OCI-LY3 (cell line): Measurements from ENCODE around the gene PRDM16.

Source experiments
- EZH2phosphoT487 ChIP-seq: fragments of 200-600 bp; shearing (Covaris generic); IDR thresholded peaks from 2 replicates; pipeline ENCODE4 v1.6.1; 2018; ENCODE audit warnings: antibody characterized with exemption, mixed run types, low read depth
- TF ChIP-seq, protein P1 (sequence below): fragments of 200-600, 300-600 bp; sonication (generic); IDR thresholded peaks from 2 replicates; pipeline ENCODE4 v1.5.1; 2014; ENCODE audit warnings: antibody characterized with exemption, low read length, low read depth

DNA sequence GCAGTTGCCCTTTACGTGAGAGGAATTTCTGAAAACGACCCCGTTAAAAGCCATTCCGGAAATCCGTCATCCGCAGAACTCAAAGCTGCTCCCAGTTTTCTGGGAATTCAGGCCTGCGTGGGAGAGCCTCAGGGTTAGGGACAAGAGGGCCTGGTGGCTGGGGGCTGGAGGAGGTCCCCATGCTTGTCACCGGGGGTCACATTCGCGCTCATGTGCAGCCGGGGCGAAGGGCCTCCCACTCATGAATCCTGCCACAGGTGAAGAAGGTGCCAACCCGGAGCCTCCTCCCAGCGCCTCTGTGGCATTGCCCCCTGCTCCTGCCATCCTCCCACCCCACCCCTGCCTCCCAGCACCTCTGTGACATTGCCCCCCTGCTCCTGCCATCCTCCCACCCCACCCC is 98.3 kb downstream of the PRDM16 start:
- TF ChIP-seq EZH2phosphoT487 = no peak
- TF ChIP-seq, protein P1, sequence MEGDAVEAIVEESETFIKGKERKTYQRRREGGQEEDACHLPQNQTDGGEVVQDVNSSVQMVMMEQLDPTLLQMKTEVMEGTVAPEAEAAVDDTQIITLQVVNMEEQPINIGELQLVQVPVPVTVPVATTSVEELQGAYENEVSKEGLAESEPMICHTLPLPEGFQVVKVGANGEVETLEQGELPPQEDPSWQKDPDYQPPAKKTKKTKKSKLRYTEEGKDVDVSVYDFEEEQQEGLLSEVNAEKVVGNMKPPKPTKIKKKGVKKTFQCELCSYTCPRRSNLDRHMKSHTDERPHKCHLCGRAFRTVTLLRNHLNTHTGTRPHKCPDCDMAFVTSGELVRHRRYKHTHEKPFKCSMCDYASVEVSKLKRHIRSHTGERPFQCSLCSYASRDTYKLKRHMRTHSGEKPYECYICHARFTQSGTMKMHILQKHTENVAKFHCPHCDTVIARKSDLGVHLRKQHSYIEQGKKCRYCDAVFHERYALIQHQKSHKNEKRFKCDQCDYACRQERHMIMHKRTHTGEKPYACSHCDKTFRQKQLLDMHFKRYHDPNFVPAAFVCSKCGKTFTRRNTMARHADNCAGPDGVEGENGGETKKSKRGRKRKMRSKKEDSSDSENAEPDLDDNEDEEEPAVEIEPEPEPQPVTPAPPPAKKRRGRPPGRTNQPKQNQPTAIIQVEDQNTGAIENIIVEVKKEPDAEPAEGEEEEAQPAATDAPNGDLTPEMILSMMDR = no peak
